Pancreas (tissue), 10 donors: Measurements from ENCODE around the gene FAT1. TPM values are rescaled to one million over a fixed set of nuclear protein-coding genes. Genes with fewer than 3 reads are reported as not detected.

Experiments used
- ATAC-seq, 4 donors: fragments of 200-7000 bp; cut with Tn5 transposase; one replicate each; pipeline versions ENCODE4 v1.8.0 to v1.9.1; 2020; ENCODE audit warnings: mild to moderate bottlenecking in 4 of 4, moderate library complexity in 4 of 4
- DNase-seq, 6 donors: peaks; one replicate each; pipeline ENCODE4 v3.0.0-alpha.2; 2020
- FAIRE-seq: peaks from 2 replicates; lab custom pipeline; 2012; peaks lifted over from hg19 to GRCh38; lab: Jason Lieb, UNC
- H3K27ac ChIP-seq, 4 donors: fragments of 200-600 bp; sonication (generic); 1 replicate in 3 of 4; 2 replicates in 1 of 4; pipeline versions ENCODE4 v1.5.0 to v1.8.0; 2020
- H3K27me3 ChIP-seq, 4 donors: fragments of 200-600 bp; one replicate each; pipeline ENCODE4 v1.8.0; 2021
- H3K36me3 ChIP-seq, 3 donors: fragments of 200-600 bp; sonication (generic) in 1 of 3; one replicate each; pipeline versions ENCODE4 v1.5.0 to v1.8.0; 2020 to 2021
- H3K4me1 ChIP-seq, 3 donors: fragments of 200-600 bp; one replicate each; pipeline ENCODE4 v1.8.0; 2021
- H3K4me3 ChIP-seq, 4 donors: fragments of 200-600 bp; sonication (generic) in 2 of 4; one replicate each; pipeline versions ENCODE4 v1.5.0 to v1.8.0; 2020 to 2021
- H3K9me3 ChIP-seq, 4 donors: fragments of 200-600 bp; one replicate each; pipeline ENCODE4 v1.8.0; 2021
- CTCF ChIP-seq, 4 donors: fragments of 200-600 bp; sonication (generic) in 3 of 4; IDR thresholded peaks; one replicate each; pipeline versions ENCODE4 v1.5.0 to v1.8.0; 2021; ENCODE audit warnings: antibody characterized with exemption in 4 of 4
- WGBS, 2 donors: extraction: QIAGEN DNeasy Blood & Tissue Kit; methylation state at CpG; one replicate each; pipeline ENCODE4 v1.1.7; 2013; 5-methylcytosine and 5-hydroxymethylcytosine counted together
- intact Hi-C, 3 donors: fragments of 100-400 bp; cut with DNase I; formaldehyde crosslinking; loops; one replicate each; pipeline versions ENCODE4 v1.11.1 to v1.14.2; 2022
- polyA plus RNA-seq, 2 donors: library from polyadenylated mRNA; stranded (reverse); fragments of 200-250 nt; gene quantifications; one replicate each; pipeline ENCODE4 v1.2.3, GENCODE V29; 2013
- total RNA-seq, 6 donors: library from RNA; stranded (reverse); fragmentation: NEBNext Ultra II Directional in 4 of 6; extraction: Animal tissue kit (Norgen Biotek cat#: 25700) in 4 of 6; gene quantifications; one replicate each; pipeline versions ENCODE4 v1.2.1 to v1.2.4, GENCODE V29; 2021 to 2023
- donor health status: healthy with polysubstance abuse.
- donor health status: DM: no; HTN: no; CAD: no; lungs with moderate emphysema.
- donor health status: DM: no; HTN: no; CAD: no.
- donor health status: control.
- donor health status: control.
- donor health status: Bipolar disorder and iron deficiency.
- donor health status: DM: yes; HTN: yes; CAD: no.
- donor health status: DM: no; HTN: no; CAD: no.
- donor health status: DM: no; HTN: no; CAD: no.
- donor health status: DM: yes; HTN: yes; CAD: no.

FAT1 gene
- total and polyA plus RNA-seq, 8 donors, result 16.9 to 91.6 (median 59.3) TPM

DNA sequence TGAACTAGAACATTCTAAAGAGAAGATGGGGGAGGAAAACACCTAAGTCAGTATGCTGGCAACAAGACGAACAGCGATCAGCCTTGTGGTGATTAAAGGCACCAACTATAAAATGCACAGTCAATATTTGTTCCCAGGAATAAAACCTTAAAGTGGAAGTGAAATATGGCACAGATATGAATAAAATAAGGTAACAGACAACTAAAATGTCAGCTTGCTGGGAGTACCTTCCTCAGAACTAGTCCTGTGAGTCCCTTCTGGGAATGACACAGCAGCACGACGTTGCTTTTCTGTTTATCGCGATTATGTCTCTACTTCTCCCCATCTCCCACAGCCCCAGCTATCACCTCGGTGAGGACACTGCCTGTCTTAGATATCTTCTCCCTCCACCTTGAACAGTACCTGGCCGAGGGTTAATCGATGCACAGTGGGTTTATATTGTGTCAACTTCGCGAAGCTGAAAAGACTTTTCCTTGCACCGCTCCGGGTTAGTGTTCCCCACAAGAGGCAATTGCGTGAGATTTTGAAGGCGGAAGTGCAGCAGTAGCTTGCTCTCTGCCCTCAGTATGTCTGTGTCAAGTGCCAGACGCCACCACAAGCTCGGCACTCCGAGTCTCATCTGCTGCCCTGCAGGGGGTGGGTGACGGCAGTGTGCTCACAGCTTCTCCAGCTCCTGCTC, 185.7 kb downstream of the FAT1 start:
- TF ChIP-seq CTCF (IDR thresholded peaks at IDR 0.05), result no peak
- no peak for ATAC-seq
- Histone ChIP-seq H3K4me1 (no peaks in the 10 kb centered on the region), H3K27me3 (no peaks in the 10 kb centered on the region), H3K27ac (no peak overlapping the region), H3K36me3 (no peaks in the 10 kb centered on the region), H3K9me3 (no peaks in the 10 kb centered on the region), H3K4me3 (no peak overlapping the region)
- intact Hi-C loops, result no loop called here
- no peak for DNase-seq
- no peak for FAIRE-seq
- WGBS, 2 donors, result 78 to 81% methylated on average over 19 of the region's 19 CpGs

Other genes starting within 250 kb of the FAT1 start
- gene MTNR1A, start 168.3 kb downstream of the FAT1 start, total RNA-seq, result 1 to 10 TPM in 4 of 6 donors, under 1 TPM in 2; 0.57 to 2.5 (median 1.2) TPM
- under 1 TPM; 0.09 to 0.27 TPM for gene MTNR1A, start 168.3 kb downstream of the FAT1 start, polyA plus RNA-seq